ENCODE measurements around the gene FAM107B.

Gene FAM107B

DNA sequence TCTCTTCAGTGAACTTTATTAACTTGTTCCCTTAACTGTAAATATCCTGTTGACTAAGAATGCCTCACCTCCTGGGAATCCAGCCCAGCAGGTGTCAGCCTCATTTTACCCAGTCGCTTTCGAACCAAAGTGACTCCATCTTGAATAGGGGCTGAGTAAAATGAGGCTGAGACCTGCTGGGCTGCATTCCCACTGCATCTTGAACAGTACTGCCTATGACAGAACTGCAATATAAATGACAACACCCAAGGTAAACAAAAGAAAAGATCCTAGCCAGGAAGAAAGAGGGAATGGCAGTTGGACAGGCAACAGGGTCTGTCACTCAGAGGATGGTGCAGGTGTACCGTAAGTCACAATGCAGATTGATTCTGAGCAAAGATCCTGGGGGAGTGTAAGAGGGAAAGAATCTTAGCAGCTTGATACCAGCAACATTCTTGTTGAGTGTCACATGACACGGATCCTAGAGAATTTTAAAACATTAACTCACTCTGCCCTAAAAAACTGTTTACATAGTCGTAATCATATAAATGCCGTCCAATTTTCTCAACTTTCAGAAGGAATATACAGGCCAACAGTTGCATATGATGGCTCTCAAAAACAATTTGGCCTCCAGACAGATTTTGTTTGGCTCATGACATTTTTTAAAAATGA lies 4.4 kb upstream of the FAM107B start:
- no peak for DNase-seq (ENCODE audit: low read depth, low spot score)

DNA sequence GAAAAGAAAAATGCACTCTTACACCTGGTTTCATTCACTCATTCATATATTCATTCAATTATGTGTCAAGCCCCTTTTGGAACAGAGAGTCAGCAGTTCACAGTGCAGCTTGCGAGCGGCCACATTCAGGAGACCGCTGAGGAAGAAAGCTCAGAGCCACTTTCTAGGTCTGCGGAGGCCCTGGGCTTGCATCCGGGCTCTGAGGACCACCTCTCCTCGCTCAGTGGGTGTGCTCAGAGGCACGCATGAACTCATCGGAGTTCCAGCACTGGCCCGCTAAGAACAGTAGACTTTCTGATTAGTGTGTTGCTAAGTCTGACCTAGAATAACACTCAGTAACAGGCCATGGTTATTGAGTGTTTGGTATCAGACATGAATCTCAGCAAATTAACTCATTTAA lies 1.8 kb upstream of the FAM107B start:
- no peak for DNase-seq (ENCODE audit: low read depth, low spot score)

DNA sequence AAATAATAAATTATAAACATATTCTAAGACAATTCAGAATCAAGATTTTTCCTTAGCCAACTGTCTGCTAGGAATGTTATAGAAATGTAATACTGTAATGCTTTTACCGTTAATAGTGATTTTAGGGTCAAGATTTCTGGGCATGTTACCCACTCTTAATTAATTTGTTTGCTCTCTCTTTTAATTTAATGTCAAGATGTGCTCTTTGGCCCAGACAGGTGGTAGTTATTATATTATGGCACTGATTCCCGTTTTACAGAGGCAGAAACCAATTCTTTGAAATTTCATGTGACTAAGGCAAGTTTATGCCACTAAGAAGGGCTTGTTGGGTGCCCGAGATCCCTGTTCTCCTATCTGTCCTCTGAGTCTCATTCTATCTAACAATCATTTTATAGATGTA lies 959 bp upstream of the FAM107B start:
- no peak for DNase-seq (ENCODE audit: low read depth, low spot score)

DNA sequence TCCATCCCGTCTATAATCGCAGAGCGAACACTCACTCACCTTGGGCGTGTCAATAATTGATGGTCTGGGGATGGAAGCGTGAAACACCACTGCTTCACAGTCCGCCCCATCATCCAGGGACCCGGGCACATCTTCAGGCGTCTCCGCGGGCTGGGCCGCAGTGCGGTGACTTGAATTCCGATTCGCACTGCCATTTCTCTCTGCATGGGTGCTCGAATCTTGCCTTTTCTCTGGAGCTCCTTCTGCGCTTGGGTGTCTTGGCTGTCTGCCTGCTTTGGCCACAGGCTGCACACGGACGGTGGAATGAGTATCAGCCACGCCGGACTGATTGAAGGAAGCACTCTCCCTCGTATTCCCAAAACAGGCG lies 500 bp downstream of the FAM107B start:
- no peak for DNase-seq (ENCODE audit: low read depth, low spot score)

DNA sequence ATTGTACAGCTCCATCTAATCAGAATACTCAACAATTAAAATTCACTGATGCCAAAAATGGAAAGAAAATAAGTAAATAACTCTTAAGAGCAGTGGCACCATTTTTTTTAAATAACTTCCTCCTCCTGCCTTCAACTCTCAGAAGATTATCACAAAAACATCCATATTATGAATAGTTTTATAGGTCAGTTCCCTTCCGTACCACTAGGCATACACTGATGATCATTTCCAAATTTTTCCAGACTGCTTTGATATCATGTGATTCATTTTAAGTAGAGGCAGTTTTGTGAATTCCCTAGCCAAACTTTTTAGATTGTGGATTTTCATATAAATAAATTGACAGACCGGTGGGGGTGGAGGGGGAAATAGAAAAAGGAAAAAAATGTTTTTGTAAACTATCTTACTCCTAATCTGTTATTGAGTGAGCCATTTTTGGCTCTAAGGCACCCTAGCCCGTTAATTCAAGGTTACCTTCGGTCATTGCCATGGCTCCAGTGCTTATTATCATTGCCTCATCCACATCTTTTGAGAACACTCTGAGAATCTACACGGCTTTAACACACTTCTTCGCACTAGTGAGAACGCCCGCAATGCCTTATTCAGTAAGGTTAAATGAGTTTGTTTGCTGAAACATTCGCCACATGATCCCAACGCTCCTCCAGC lies 1.0 kb downstream of the FAM107B start:
- no peak for DNase-seq (ENCODE audit: low read depth, low spot score)

DNA sequence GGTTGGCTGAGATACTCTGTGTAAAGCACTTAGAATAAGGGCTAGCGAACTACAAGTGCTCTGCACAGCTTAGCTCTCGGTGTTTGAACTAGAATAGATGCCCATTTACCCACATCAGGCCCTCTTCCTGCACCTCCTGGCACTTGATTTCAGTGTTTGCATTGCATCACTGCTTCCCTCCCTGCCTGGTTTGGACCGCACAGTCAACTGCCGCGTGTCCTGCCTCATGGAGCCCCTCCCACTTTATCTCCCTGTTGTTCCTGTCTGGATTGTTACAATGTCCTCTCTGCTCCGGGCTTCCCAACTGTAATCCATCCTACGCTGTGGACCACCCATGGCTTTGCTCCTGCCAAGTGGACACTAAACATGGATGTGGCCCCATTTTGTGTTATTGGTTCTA lies 2.3 kb downstream of the FAM107B start:
- DNase-seq (ENCODE audit: low read depth, low spot score): no peak

DNA sequence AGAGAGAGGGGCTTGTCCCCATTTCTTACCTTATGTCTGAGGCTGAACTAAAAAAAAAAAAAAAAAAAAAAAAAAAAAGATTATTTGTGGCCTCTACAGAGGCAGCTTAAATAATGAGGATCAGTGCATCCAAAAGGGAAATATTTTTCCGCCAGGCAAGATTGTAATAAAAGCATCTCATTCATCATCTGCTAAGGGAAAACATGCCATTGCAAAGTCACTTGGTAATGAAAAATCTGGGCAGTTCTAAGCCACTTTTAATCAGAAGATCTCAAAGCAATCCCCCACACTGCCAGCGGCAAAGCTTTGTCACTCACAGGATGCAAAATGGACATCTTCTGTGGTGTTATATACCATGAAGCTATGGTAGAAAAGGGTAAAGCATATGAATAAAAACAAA lies 3.8 kb downstream of the FAM107B start:
- no peak for DNase-seq (ENCODE audit: low read depth, low spot score)

DNA sequence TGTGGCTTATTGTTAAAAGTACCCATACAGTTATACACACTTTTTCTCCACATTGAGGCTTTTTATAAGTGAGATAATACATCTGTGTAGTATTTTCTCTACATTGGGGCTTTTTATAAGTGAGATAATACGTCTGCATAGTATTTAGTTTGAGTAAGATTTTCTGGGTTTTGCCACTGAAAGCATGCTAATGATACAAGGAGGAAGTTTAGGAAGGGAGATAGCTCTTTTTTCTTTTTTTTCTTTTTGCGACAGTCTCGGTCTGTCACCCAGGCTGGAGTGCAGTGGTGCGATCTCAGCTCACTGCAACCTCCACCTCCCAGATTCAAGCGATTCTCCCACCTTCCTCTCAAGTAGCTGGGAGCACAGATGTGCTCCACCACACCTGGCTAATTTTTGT lies 13.3 kb downstream of the FAM107B start:
- DNase-seq (ENCODE audit: low read depth, low spot score): no peak

DNA sequence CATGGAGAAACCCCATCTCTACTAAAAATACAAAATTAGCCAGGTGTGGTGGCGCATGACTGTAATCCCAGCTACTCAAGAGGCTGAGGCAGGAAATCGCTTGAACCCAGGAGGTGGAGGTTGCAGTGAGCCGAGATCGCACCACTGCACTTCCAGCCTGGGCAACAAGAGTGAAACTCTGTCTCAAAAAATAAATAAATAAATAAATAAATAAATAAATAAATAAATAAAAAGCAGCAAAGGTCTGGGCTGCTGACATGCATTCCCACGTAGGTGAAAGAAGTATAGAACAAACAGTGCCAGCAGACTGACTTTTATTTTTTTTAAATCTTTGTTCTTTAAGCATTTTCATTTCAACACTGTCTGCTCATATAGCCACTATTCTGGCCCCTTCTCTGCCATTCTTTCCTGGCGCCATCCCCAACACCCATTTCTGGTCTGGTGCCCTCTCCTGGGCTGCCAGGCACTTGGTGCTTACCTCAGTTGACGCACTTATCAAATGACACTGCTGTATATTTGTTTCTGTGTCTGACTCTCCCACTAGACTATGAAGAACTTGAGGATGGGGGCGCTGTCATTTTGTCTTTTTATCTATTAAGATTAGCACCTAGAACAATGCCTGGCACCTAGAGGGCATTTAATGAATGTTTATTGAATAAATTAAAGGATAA lies 15.6 kb downstream of the FAM107B start:
- no peak for DNase-seq (ENCODE audit: low read depth, low spot score)

DNA sequence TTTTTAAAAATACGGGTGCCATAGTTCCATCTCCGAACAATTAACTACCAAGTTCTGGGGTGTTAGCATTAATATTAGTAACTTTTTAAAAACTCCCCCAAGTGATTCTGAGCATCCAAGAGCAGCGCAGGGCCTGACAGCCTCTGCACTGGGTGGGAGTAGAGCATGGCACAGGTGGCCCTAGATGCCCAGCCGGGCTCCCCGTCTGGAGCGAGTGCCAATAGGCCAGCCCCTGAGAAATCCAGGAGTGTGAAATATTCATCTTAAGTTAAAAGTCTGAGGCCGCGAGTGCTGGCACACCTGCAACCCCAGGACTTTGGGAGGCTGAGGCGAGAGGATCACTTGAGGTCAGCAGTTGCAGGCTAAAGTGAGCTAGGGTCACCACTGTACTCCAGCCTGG lies 16.2 kb downstream of the FAM107B start:
- DNase-seq (ENCODE audit: low read depth, low spot score): no peak

DNA sequence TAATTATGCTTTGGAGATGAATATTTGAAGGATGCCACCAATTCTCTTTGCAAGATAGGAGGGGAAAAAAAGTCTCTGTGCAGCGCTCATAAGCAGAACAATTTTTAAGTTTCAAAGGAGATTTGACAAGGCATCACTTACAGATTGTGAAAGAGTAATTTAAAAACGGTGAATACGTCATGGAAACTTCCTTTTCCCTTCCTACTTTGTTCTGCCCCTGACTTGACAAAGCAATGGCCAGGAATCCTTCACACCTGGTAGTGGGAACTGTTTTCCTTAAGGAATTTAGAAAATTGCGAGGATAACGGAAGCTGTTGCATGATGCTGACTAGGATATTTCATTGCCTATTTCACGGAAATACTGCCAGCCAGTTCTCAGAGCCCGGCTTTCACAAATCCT lies 16.7 kb downstream of the FAM107B start:
- DNase-seq (ENCODE audit: low read depth, low spot score): no peak

DNA sequence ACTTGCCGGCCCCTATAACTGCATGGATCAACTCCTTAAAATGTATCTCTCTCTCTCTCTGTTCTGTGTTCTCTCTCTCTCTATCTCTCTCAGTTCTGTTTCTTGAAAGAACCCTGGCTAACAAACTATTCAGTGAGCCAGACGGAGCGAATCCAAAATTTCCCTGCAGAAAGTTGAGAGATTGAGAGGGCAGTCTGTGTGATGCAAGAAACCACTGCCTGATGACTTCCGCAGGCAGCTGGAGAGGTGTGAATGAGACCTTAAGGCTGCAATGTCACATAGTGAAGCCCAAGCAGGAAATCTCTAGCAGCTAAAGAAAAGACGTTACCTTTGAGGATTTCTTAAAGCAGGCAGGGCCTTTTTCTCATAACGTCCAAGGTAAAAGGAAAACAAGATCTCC lies 17.3 kb downstream of the FAM107B start:
- DNase-seq (ENCODE audit: low read depth, low spot score): no peak

DNA sequence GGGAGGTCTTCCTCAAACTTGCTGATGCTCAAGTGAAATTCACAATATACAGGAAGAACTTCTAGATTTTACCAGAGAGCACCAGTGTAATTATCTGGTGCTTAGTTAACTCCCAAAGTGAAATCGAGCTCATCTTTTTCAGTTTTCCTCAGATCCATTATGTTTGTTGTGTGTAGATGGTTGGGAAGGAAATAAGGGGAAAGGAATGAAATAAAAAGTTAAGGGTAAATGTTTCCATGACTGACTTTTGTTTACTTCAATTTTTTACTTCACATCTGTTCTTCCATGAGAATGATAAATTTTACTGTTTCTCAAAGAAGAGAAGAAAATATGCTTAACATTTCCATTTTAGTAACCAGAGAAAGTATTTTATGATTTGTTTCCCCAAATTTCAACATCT lies 21.3 kb downstream of the FAM107B start:
- DNase-seq (ENCODE audit: low read depth, low spot score): no peak

DNA sequence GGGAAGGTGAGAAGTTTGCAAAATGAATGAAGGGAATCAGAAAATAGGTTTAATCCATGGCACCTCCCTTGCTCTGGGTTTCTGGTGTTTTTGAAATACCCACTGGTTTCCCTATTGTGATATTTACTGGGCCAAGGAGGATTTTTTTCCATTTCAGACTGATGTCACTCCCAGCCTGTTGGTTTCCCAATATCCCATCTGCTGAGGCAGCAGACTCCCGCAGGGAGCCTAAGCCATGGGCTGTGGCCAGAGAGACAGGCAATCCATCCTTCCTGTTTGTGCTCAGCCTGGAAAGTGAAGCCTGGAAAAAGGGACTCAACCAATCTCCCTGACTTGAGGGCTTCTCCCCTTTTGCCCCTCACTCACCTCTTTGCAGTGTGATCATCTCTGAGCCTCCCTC lies 22.8 kb downstream of the FAM107B start:
- DNase-seq (ENCODE audit: low read depth, low spot score): no peak

DNA sequence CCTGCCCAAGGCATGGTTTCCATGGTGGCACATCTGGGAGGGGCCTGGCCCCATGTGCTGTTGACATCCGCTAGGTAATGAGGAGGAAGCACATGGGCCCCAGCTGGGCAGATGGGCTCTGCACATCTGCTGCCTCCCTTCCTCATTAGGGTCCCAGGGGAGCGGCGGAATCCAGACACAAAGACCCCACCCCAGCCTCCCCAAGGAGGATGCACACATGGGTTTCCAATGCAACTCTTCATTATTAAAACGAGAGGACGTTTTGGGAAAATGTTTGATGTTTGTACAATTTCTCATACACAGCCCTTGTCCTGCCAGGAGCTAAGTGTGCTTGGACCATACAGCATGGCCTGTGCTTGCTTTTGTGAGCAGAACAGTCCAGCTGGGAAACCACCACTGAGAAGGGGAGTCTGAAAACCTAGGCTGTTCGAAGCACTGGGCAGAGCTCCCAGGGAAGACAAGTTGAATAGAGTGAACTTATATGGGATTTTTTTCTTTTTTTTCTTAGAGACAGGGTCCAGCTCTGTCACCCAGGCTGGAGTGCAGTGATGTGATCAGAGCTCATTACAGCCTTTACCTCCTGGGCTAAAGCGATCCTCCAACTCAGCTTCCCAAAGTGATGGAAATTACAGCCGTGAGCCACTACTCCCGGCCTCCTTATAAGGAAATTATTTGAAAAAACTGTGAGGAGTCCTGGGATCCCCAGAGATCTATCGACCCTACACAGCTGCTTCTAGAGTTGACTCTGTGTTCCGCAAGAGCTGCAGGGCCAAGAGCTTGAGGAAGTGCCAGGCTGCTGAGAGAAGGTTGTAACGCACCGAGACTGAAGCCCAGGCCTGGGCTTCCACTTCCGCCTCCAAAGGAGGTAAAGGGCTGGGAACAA lies 23.4 kb downstream of the FAM107B start:
- DNase-seq (ENCODE audit: low read depth, low spot score): no peak

DNA sequence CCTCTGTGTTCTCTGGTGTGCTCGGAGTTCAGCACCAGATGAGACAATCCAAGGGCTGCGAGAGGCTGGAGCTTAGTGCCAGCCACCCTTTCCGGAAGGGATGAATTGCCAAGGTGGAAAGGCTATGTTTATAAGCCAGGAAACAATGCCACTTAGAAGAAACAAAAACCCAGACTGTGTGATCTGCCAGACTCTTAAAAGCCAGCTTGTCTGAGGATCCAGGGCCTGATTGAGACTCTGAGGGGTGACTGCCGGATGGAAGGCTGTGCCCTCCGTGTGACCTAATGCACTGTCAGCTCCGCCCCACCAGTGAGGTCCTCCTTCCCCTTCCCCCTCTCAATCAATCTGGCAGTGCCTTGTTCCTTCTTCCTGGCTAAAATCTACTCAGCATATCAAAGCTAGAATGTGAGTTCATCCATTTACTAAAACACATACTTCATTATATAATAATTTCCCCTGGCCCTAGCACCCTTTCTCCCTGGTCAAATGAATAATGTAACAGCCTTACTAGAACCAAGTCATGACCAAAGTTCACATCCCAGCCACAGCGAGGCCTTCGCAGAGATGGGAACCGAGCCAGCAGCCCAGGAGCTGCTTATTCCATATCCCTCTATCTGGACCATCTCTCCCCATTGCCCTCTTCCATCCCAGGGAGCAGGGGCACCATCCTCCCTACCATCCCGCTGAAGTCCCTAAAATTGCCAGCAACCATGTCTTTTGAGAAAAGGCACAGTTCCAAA lies 25.5 kb downstream of the FAM107B start:
- no peak for DNase-seq (ENCODE audit: low read depth, low spot score)

DNA sequence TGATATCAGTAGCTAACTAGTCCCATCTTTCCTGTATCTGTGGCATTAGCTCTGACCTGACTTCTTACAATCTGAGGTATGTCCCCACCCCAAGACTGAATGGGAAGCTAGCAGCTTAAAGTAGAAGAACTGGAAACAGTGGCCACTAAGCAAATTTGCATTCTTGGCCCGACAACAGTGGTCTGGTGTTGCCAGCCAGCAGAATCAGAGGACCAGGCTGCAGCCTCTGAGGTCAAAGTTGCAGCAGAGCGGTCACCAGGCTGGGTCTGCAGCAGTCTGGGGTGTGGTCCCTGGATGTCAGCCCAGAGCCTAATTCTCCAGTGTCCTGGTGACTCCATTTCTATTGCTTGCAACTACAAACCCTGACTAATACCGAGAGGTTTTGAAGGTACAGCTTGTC lies 26.3 kb downstream of the FAM107B start:
- DNase-seq (ENCODE audit: low read depth, low spot score): no peak

DNA sequence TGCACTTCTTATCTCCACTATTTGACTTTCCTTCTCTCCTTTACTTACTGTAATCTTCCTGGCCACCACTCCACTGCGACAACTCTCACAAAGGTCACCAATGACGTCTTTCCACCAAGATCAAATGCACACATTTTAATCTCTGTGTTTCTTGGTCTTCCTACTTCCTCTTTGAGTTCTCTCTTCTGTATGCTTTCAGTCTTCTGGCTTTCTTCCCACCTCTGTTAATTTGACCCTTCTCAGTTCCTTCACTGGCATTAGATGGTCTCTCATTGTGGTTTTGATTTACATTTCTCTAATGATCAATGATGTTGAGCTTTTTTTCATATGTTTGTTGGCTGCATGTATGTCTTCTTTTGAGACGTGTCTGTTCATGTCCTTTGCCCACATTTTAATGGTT lies 31.9 kb downstream of the FAM107B start:
- DNase-seq (ENCODE audit: low read depth, low spot score): no peak

DNA sequence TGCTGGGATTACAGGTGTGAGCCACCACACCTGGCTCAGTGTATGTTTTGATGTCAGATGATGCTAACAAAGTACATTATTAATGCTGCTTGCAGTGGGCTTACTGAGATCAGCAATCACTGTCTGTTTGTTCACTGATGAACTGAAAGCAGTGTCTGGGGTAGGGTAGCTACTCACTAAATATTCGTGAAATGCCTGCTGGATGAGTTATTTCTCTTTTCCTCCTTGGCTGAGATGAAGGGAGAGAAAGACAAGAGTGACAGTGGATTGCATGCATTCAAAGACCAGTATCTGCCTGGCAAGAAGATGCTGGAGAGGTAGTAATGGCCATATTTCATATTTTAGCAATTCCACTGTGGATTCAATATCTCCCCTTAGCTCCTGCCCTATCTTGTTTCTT lies 32.3 kb downstream of the FAM107B start:
- DNase-seq (ENCODE audit: low read depth, low spot score): no peak

DNA sequence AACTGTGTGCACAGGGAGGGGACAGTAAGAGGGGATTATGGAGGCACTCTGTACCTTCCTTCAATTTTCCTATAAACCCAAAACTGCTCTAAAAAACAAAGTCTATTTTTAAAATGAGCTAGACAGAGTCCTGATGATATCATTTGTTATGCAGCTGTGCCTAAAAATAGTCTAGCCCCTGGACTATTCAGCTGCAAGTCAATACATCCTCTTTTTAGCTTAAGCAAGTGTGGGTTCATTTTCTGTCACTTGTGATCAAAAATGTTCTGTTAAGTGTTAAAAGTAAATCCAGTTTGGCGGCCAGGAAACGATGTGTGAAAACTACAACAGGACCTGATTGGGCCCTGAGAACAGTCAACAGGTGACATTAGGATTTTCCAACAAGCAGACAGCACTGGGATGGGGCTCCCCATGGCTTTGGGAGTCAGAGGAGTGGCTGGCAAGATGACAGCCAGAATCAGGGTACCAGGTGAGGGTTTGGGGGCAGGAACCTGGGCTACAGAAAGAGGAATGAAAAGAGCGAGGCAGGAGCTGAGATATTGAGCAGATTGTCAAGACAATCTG lies 33.9 kb downstream of the FAM107B start:
- DNase-seq (ENCODE audit: low read depth, low spot score): no peak

DNA sequence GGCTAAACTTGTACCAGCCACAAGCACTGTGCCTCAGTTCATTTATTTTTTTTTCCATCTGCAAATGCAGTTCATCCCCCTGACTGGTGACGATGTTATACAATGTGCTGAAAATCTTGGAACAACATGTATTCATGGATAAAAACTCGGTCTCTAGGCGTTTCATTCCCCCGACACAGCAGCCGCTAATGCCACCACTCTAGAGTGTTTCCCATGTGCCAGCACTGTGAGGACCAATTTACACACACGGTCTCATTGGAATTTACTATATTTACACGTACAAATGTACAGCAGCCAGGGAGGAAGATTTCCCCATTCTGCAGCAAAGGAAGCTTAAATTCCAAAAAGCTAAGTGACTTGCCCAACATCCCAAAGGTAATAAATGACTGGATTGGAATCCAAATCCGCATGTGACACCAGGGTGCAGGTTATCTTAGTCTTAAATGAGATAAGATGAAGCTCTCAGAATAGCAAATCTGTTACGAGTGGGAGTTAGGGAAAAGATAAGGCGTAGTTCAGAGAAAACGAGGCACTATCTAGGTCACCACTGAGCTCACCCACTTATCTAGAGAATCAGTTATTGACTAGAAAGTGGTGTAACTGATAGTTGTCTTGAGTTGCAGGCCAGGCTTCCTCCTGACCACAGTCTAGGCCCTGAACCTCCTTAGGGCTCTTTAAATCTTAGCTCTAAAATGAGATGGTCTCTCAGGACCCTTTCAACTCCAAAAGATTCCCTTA lies 36.7 kb downstream of the FAM107B start:
- no peak for DNase-seq (ENCODE audit: low read depth, low spot score)
